ENCODE data around the gene KCNC4. TPM values are rescaled to one million over a fixed set of nuclear protein-coding genes. Genes with fewer than 3 reads are reported as not detected.

Gene KCNC4
- total and polyA plus RNA-seq, 2 of the 4 experiments (the other 2 are of a cell fraction): 0.18 to 2.3 TPM

- no peak for TF ChIP-seq MAZ (IDR thresholded peaks at IDR 0.05; ENCODE audit: borderline replicate concordance, low read depth, low read length)
These were observed 12.0 kb upstream of the KCNC4 start (continued) for GRCh38 chr1:110197905-110198629.

GRCh38 chr1:110198746-110199145 is 11.4 kb upstream of the KCNC4 start:
- H3K27me3 ChIP-seq (ENCODE audit: control insufficient read depth, insufficient read depth, low read length): no peaks in the 10 kb centered on the region; the same call in 1 of the 2 replicates
- no TSS peak for BruUV-seq (replicated peaks)
- intact Hi-C loops (cut with micrococcal nuclease) (no loop called here), dilution Hi-C loops (cut with HindIII; ENCODE audit: low sequenced_read_pairs, unreplicated experiment) (no loop called here), in situ Hi-C loops (cut with MboI; ENCODE audit: low sequenced_read_pairs) (no loop called here)
- no peak overlapping the region for H2BK15ac ChIP-seq (ENCODE audit: low read depth, low read length)
- no peak overlapping the region for H3K18ac ChIP-seq (ENCODE audit: low read depth, low read length)
- no peak overlapping the region for H3K9ac ChIP-seq (ENCODE audit: low read depth, low read length)
- no peak overlapping the region for H4K5ac ChIP-seq (ENCODE audit: low read depth, low read length)
- no peak overlapping the region for H2AK9ac ChIP-seq (replicated peaks; ENCODE audit: low read depth, low read length, poor library complexity)
- no CpG with 5 or more reads among the region's 2 CpGs for WGBS, 2 experiments (ENCODE audit: extremely low coverage in 2 of 2, insufficient read length in 1 of 2)
- ATAC-seq (ENCODE audit: low read depth): no peak
- H3K36me3 ChIP-seq (ENCODE audit: control insufficient read depth, insufficient read depth, low read length): no peaks in the 10 kb centered on the region
- ChIA-PET CTCF (interaction anchor here (2.5 kb wide), 1 partner anchor 261 kb away, joined by 20 read pairs; no protein-coding TSS in a partner anchor), POLR2A (ENCODE audit: unreplicated experiment) (no interaction called here)
- no peak overlapping the region for H3K56ac ChIP-seq (ENCODE audit: extremely low read depth, insufficient read depth, low read length)
- no peak for DNase-seq
- no peak overlapping the region for H3K4me2 ChIP-seq (ENCODE audit: low read depth, low read length)
- H3K4me1 ChIP-seq (ENCODE audit: control insufficient read depth, insufficient read depth, low read length): 0 out of 2 replicates have a peak, but pooled peaks cover 1% of the 10 kb centered on the region
- no peak overlapping the region for H3K23ac ChIP-seq (ENCODE audit: low read depth, low read length)
- no peak overlapping the region for H2BK20ac ChIP-seq (ENCODE audit: low read depth, low read length)
- no peak overlapping the region for H3K27ac ChIP-seq (ENCODE audit: insufficient read depth, low read length)
- no peak overlapping the region for H2BK120ac ChIP-seq (ENCODE audit: low read depth, low read length)
- no peaks in the 10 kb centered on the region for H3K79me1 ChIP-seq (ENCODE audit: low read depth in 1 of 2, low read length in 2 of 2)
- H3K9me1 ChIP-seq (ENCODE audit: insufficient read depth, low read length): no peaks in the 10 kb centered on the region
- no peak overlapping the region for H2AFZ ChIP-seq (replicated peaks; ENCODE audit: low read length, poor library complexity)
- TF ChIP-seq FOS (IDR thresholded peaks at IDR 0.05; ENCODE audit: low read depth, low read length): no peak
- no peak for TF ChIP-seq MAFK (IDR thresholded peaks at IDR 0.05; ENCODE audit: low read depth, low read length)
- no peak for TF ChIP-seq MAZ (IDR thresholded peaks at IDR 0.05; ENCODE audit: borderline replicate concordance, low read depth, low read length)
- TF ChIP-seq ELK1 (IDR thresholded peaks at IDR 0.05; ENCODE audit: borderline replicate concordance, low read depth, low read length): no peak
- no peak for TF ChIP-seq SMC3 (IDR thresholded peaks at IDR 0.05; ENCODE audit: low read depth, low read length)
- TF ChIP-seq USF2 (IDR thresholded peaks at IDR 0.05; ENCODE audit: low read depth, low read length): no peak
- TF ChIP-seq MXI1 (IDR thresholded peaks at IDR 0.05; ENCODE audit: borderline replicate concordance, low read depth, low read length): no peak
- TF ChIP-seq RAD21 (IDR thresholded peaks at IDR 0.05; ENCODE audit: low read length): no peak
- TF ChIP-seq BHLHE40 (IDR thresholded peaks at IDR 0.05; ENCODE audit: low read depth, low read length): no peak
- TF ChIP-seq CEBPB (IDR thresholded peaks at IDR 0.05; ENCODE audit: low read depth, low read length): no peak
- no peaks in the 10 kb centered on the region for H3K9me3 ChIP-seq (ENCODE audit: control insufficient read depth, insufficient read depth, low read length)
- H3K4ac ChIP-seq (ENCODE audit: low read depth, low read length): no peak overlapping the region
- H3K4me3 ChIP-seq (ENCODE audit: insufficient read depth, low read depth, low read length): no peak overlapping the region
- H3K14ac ChIP-seq (replicated peaks; ENCODE audit: low read depth, low read length): no peak overlapping the region
- H2AK5ac ChIP-seq (ENCODE audit: low read depth, low read length): no peak overlapping the region
- H4K91ac ChIP-seq (ENCODE audit: insufficient read depth, low read depth, low read length): no peak overlapping the region
- no peak overlapping the region for H2BK5ac ChIP-seq (ENCODE audit: low read depth, low read length, poor library complexity, severe bottlenecking)
- H4K20me1 ChIP-seq (ENCODE audit: insufficient read depth, low read length): no peaks in the 10 kb centered on the region
- H4K8ac ChIP-seq (ENCODE audit: low read depth in 2 of 2, low read length in 2 of 2): no peak overlapping the region
